ENCODE data around the gene C4orf51. TPM values are rescaled to one million over a fixed set of nuclear protein-coding genes. Genes with fewer than 3 reads are reported as not detected.
A peak's percentile ranks its signal among the peaks of the same experiment; 100 is the strongest.

C4orf51 gene
- total and polyA plus RNA-seq, 2 donors from 2014 or later = not detected

GRCh38 chr4:145709336-145709735 lies 29.4 kb downstream of the C4orf51 start:
- FAIRE-seq = no peak

GRCh38 chr4:145709843-145710242 lies 29.9 kb downstream of the C4orf51 start:
- FAIRE-seq (no peak), DNase-seq (no peak)
- intact Hi-C loops (cut with DNase I) = no loop called here
- TF ChIP-seq CTCF (IDR thresholded peaks at IDR 0.05; ENCODE audit: borderline replicate concordance, extremely low read depth, insufficient read depth) = no peak
- Histone ChIP-seq H3K9ac (ENCODE audit: low read length in 3 of 3) (no peak overlapping the region), H3K36me3 (ENCODE audit: control insufficient read depth in 2 of 3, insufficient read depth in 3 of 3, low read length in 3 of 3) (no peaks in the 10 kb centered on the region), H3K27ac (ENCODE audit: low read depth in 2 of 2, low read length in 2 of 2) (peak overlapping the region in 1 of 2 donors; percentile 1), H3K27me3 (ENCODE audit: control insufficient read depth, insufficient read depth, low read length) (no peaks in the 10 kb centered on the region), H3K4me3 (ENCODE audit: low read length in 3 of 3) (no peak overlapping the region), H3K9me3 (ENCODE audit: control insufficient read depth in 2 of 3, insufficient read depth in 1 of 3, low read length in 3 of 3) (no peaks in the 10 kb centered on the region), H3K4me1 (ENCODE audit: control insufficient read depth in 2 of 3, insufficient read depth in 2 of 3, low read depth in 1 of 3, low read length in 3 of 3) (peaks cover 0 to 10% (median 5%) of the 10 kb centered on the region in 3 donors)

More at GRCh38 chr4:145709336-145709735, 29.4 kb downstream of the C4orf51 start:
- intact Hi-C loops (cut with DNase I) = no loop called here
- no peak overlapping the region for H3K9ac ChIP-seq (ENCODE audit: low read length in 3 of 3)
- no peaks in the 10 kb centered on the region for H3K9me3 ChIP-seq (ENCODE audit: control insufficient read depth in 2 of 3, insufficient read depth in 1 of 3, low read length in 3 of 3)
- peaks cover 0 to 12% (median 5%) of the 10 kb centered on the region in 3 donors for H3K4me1 ChIP-seq (ENCODE audit: control insufficient read depth in 2 of 3, insufficient read depth in 2 of 3, low read depth in 1 of 3, low read length in 3 of 3)
- peak overlapping the region in 1 of 2 donors; percentile 1 for H3K27ac ChIP-seq (ENCODE audit: low read depth in 2 of 2, low read length in 2 of 2)
- DNase-seq = peak in 1 of 5 donors; percentile 20
- H3K27me3 ChIP-seq (ENCODE audit: control insufficient read depth, insufficient read depth, low read length) = no peaks in the 10 kb centered on the region
- TF ChIP-seq CTCF (IDR thresholded peaks at IDR 0.05; ENCODE audit: borderline replicate concordance, extremely low read depth, insufficient read depth) = no peak
- no peaks in the 10 kb centered on the region for H3K36me3 ChIP-seq (ENCODE audit: control insufficient read depth in 2 of 3, insufficient read depth in 3 of 3, low read length in 3 of 3)
- H3K4me3 ChIP-seq (ENCODE audit: low read length in 3 of 3) = no peak overlapping the region

- Histone ChIP-seq H3K4me1 (ENCODE audit: control insufficient read depth in 2 of 3, insufficient read depth in 2 of 3, low read depth in 1 of 3, low read length in 3 of 3) (peaks cover 0 to 6% (median 0%) of the 10 kb centered on the region in 3 donors), H3K27ac (ENCODE audit: low read depth in 2 of 2, low read length in 2 of 2) (no peak overlapping the region)
- no peak for FAIRE-seq
These were observed 36.3 kb downstream of the C4orf51 start for GRCh38 chr4:145716200-145716599.

More at GRCh38 chr4:145716200-145716599, 36.3 kb downstream of the C4orf51 start:
- TF ChIP-seq CTCF (IDR thresholded peaks at IDR 0.05; ENCODE audit: borderline replicate concordance, extremely low read depth, insufficient read depth) = no peak
- H3K4me3 ChIP-seq (ENCODE audit: low read length in 3 of 3) = no peak overlapping the region
- intact Hi-C loops (cut with DNase I) = no loop called here
- H3K9me3 ChIP-seq (ENCODE audit: control insufficient read depth in 2 of 3, insufficient read depth in 1 of 3, low read length in 3 of 3) = no peaks in the 10 kb centered on the region
- no peak for DNase-seq
- no peak overlapping the region for H3K9ac ChIP-seq (ENCODE audit: low read length in 3 of 3)
- no peaks in the 10 kb centered on the region for H3K36me3 ChIP-seq (ENCODE audit: control insufficient read depth in 2 of 3, insufficient read depth in 3 of 3, low read length in 3 of 3)
- no peaks in the 10 kb centered on the region for H3K27me3 ChIP-seq (ENCODE audit: control insufficient read depth, insufficient read depth, low read length)
